Fibroblast of skin of right biceps (primary cell): Measurements from ENCODE around the gene ADD2.
A peak's percentile ranks its signal among the peaks of the same experiment; 100 is the strongest.
"Not testable (repeated sequence)": the region's sequence is repeated elsewhere in the genome, so short reads cannot be mapped to it uniquely, and the experiment has no call there.

Experiments used
- DNase-seq: peaks from one replicate; pipeline ENCODE4 v3.0.0-alpha.2; 2013

ADD2 gene

DNA sequence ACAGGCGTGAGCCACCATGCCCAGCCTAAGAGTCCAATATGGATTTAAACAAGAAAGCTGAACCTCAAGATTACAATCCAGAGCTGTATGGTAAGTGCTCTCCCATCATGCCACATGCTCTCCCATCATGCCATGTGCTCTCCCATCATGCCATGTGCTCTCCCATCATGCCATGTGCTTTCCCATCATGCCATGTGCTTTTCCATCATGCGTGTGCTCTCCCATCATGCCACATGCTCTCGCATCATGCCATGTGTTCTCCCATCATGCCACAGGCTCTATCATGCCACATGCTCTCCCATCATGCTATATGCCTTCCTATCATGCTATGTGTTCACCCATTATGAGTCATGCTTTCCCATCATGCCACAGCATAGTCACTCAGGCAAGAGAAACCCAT lies 20.7 kb downstream of the ADD2 start:
- DNase-seq = no peak

DNA sequence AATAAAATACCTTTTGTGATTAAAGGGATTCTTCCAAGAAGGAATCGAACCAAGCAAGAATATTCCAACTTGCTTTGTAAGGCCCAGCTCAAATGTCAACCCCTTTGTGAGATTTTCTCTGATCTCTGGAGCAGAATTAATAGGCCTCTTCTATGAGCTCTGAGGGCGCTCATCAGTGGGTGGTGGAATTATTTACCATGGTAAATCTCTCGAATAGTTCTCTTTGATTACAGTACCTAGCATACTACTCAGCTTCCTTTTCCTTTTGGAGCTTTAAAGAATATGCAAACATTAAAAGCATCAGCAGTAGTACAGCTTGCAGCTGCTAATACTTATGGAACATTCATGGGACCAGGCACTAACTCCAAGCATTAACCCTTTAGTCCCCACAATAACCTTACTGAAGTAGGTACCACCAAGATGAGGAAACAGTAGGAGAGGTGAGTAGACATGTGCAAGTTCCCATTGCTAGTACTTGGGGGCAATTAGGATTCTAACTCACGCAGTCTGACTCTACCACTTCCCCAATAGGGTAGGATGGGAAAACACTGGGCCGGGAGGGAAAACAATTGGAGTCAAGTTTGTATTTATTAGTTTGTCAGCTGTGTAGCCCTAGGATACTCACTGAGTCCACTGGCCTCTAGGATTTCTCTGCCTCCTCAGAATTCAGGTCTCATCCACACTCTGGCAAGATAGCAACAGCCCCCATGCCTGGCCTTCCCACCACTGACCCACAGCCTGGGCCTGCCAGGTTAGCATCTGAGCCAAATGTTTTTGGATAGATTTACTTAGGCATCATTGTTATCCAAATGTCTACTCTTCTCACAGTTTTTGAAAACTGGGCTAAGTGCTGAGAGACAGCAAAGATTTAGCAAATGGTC lies 21.7 kb downstream of the ADD2 start:
- DNase-seq = no peak

- no peak for DNase-seq
These were observed 22.6 kb downstream of the ADD2 start for GRCh38 chr2:70745276-70745825.

DNA sequence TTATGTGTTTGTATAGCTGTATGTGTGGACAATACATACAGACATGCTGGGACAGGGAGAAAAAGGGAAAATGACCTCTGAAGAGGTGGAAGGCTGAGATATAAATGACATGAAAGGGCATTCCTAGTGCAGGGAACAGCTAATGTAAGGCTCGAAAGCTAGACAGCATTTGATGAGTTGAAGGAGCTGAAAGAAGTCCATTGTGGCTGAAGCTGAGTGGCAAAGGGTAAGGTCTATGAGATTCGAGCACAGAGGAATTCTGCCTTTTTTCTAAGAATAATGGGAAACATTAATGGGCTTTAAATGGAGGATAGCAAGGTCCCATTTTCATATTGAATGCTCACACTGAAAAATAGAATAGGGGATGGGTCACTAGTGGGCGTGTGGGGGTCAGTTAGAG lies 23.6 kb downstream of the ADD2 start:
- DNase-seq = no peak

- no peak for DNase-seq
These were observed 24.3 kb downstream of the ADD2 start for GRCh38 chr2:70743677-70744076.

GRCh38 chr2:70743068-70743467 lies 24.9 kb downstream of the ADD2 start:
- peak; percentile 8 for DNase-seq

GRCh38 chr2:70739492-70739891 lies 28.5 kb downstream of the ADD2 start:
- DNase-seq = not testable (repeated sequence)

DNA sequence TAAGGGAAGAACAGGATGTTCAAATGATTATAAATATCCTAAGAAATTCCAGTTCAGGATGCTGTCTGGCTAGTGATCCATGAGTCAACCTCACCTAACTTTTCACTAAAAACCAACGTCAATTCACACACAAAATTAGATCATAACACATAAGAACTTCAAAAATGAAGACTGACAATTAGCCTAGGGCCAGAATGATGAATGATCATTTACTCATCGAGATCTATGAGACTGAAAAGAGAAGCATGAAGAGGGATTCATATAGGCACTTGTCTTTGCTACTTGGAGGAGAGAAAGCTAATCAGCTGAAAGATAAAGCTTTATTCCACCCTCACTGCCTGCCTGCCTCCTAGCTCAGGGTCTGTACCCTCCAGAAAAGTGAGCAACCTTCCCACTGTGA lies 29.8 kb downstream of the ADD2 start:
- peak; percentile 17 for DNase-seq

DNA sequence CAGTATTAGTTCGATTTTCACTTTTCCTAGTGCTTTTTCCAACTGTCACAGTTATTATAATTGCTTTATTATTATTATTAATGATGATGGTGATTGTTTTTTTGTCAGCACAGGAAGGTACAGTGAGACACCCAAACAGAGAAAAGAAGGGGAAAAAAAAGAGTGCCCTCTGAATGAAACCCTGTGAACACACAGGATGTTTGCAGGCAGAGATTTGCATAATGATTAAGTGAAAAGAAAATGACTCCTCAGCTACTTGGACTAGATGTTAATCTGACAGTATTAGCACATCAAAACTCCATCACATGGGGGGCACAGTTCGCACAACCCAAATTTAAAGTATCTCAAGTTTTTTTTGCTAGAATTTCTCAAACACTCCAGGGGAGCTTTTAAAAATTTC lies 32.9 kb downstream of the ADD2 start:
- DNase-seq = no peak

DNA sequence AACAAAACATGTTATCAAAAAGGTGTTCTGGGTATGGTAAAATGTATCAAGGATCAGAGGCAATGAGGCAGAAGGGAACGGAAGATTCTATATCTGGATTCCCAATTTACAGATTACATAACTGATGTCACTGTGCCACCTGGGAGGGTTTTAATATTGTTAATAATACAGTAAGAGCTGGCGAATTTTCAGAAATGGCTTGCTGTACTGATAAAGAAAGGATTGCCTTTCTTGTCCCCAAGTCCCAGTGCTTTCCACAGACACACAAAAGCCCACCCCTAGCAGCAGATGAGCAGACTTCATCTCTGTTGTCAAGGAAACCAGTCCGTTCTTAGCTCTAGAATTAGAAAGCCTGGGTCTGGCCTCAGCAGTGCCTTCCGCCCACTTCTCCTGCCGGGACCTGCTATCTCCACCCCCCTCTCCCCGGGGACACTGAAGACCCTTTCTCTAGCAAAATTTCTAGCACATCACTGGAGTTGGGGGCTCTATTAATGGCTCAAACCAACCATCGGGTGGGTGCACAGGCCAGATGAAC lies 34.3 kb downstream of the ADD2 start:
- no peak for DNase-seq

DNA sequence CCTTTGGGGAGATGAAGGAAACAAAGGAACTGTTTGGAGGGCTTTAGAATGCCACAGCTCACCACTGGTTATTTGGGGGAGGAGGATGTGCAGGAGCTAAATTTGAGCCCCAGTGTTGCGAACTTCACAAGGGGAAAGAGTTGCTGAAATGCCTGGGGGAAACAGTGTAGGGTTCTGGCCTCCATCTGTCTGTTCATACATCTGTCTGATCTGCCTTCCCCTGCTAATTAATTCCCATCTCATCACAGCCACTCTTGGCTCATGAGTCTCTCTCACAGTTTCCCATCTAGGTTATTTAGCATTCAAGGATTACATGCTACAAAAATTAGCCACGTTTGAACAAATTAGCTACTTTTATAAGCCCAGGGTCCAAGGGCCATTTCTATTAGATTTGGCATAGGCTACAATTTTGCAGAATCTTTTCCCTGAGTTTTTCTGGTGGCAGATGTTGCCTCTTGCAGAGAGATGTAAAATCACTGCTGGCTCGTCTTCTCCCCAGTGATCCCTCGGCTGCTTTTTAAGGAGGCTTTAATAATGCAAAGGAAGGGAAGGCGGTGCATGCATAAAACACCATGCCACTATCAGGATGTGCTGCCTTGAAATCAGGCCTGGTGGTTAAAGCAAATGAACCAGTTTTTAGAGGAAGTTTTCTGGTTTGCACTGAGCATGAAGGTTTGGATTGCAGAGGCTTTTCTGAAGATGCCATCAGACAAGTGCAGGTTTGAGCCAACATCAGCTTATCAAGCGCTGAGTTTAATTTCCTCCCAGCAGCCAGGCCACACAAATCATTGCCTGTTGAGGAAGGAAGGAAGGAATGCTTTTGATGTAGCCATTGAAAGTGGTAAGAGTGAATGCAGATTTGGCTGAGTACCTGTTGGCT lies 35.0 kb downstream of the ADD2 start:
- DNase-seq = no peak

DNA sequence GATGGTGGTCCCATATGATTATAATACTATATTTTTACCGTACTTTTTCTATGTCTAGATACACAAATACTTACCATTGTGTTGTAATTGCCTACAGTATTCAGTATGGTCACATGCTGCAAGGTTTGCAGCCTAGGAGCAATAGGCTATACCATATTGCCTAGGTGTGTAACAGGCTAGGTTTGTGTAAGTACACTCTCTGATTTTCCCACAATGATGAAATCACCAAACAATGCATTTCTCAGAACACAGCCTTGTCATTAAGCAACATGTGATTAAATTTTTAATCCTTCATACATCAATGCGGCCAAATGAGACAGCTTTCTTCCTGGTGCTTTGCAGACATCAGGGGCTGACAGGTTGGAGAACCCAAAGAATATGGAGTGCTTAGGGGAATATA lies 37.3 kb downstream of the ADD2 start:
- no peak for DNase-seq

DNA sequence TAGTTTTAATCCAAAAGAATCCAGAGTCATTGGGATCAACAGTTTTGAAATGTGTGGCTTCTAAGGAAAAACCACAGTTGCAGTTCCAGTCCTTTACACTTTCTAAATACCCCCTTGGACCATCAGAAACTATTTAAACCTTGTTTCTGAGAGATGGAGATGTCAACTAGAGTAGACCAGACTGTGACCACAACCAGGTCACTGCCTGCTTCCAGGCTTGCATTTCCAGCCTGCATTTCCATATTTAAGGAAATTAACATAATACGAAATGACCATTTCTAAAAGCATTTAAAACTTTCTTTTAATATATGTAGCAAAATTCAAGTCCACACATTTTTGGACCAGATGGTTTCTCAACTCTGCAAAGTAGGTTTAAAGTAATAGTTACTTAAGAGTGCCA lies 38.4 kb downstream of the ADD2 start:
- no peak for DNase-seq

GRCh38 chr2:70728128-70728527 lies 39.9 kb downstream of the ADD2 start:
- DNase-seq = peak; percentile 36

DNA sequence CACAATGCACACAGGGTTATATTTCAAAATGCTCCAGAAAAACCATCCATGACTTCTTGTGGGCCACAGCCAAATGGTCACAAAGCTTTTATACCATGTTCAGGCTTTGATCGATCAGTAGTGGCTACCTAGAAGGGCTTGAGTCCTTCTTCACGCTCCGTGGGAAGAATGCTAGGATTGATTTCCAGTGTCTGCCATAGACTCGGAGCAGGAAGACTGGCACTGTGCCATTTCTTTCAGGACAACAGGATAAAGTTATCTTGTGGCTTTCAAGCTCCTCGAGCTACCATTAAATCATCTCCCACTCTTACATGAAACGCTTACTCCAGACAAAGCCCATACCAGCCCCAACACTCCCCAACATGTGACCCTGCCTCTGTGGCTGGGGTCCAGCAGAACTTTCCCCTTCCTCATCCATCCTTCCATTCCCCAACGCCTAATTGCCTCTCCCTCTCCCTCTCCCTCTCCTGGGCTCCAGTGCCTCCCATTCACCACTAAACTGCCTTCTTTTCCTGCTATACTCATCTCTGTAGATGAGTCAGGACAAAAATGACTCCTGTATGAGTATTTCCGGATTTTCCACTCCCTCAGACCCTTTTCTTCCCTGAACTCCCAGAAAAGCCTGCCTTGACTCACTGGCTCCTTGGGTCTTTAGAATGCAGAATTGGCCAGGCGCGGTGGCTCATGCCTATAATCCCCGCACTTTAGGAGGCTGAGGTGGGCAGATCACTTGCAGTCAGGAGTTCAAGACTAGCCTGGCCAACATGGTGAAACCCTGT lies 40.9 kb downstream of the ADD2 start:
- peak; percentile 93 for DNase-seq

GRCh38 chr2:70725505-70725904 lies 42.5 kb downstream of the ADD2 start:
- DNase-seq = no peak

DNA sequence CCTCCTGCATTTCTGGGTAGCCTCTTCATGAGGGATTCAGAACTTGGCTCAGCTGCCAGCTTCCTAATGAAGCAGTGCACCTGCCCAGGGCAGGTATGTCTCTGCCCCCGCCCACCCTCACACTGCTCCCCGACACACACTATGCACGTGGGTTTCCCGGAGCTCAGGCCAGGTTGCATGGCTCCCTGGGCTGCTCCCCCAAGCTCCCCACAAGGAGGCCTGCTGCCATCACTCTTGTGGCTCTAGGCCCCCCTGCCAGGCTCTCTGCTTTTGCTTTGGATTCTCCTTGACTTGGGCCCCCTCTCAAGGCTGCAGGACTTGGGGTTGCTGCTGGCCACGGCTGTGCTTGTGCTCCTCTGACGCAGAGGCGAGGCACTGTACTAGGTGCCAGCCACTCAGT lies 43.6 kb downstream of the ADD2 start:
- no peak for DNase-seq

GRCh38 chr2:70723286-70723885 lies 44.6 kb downstream of the ADD2 start:
- no peak for DNase-seq

GRCh38 chr2:70720124-70720523 lies 47.9 kb downstream of the ADD2 start:
- DNase-seq = no peak

DNA sequence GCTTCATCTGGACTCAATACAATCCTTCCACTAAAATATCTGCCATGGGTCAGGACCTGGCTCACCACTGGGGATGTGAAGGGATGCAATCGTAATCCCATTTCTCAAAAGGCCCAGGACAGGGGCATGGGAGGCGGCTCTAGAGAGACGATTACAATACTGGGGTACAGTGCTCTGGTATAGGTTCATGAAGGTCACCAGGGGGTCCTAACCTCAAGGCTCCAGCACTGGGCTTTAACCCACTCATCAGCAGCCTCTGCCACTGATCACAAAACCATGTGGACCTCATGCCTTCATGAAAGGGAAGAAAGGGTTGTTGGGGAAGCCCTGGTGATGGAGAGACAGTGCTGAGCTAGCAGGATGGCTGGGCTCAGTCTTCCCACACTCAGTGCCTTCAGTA lies 48.8 kb downstream of the ADD2 start:
- DNase-seq = no peak

DNA sequence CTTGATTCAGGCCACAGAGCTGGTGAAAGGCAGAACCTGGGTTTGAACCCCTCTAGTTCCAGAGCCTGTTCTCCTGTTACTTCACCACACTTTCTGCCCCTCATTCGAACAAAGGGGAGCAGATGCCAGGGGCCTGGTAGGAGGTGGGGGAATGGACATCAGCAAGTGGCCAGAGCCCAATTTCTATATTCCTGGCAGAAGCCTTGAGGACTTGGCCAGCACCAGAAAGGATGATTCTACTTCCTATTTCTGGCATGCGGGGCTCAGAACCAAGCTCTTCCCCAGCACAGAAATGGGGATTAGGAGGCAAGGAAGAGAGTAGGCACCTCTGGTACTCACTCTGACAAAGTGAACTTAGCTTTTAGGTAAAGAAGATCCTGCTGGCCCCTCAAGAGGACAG lies 49.3 kb downstream of the ADD2 start:
- no peak for DNase-seq

DNA sequence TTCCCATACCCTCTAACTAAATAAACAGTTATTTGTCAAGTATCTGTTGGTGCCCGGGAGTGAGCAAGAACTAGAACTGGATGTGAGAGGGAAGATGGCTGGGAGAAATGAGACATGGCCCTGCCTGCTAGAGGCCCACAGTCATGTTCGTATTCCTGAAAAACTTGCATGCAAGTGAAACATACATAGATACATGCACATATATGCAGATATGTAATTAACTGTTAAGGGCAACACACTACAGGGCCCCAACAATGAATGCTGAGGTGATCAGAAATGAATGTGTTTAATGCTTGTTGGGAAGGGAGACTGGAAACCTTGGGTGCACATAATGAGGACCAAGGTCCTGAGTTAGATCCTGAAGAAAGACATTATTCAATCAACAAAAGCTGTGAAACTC lies 49.8 kb downstream of the ADD2 start:
- no peak for DNase-seq
